8988T (cell line): ENCODE data around the gene GNAS-AS1.

Experiments
- DNase-seq: peaks from one replicate; pipeline ENCODE4 v3.0.0; 2011

GNAS-AS1 gene

GRCh38 chr20:58854638-58855471 lies 4.2 kb upstream of the GNAS-AS1 start:
- DNase-seq = no peak

GRCh38 chr20:58853976-58854637 lies 3.4 kb upstream of the GNAS-AS1 start:
- DNase-seq = no peak

GRCh38 chr20:58853466-58853865 lies 2.8 kb upstream of the GNAS-AS1 start:
- no peak for DNase-seq

- no peak for DNase-seq
Measured at GRCh38 chr20:58852543-58853271, 2.0 kb upstream of the GNAS-AS1 start, which contains the start of gene GNAS. Gene GNAS (plus strand): TSS chr20:58852716.

GRCh38 chr20:58851969-58852458 lies 1.3 kb upstream of the GNAS-AS1 start:
- no peak for DNase-seq

- DNase-seq = no peak
Measured at GRCh38 chr20:58851221-58851968, 693 bp upstream of the GNAS-AS1 start.

- DNase-seq = no peak
Measured at GRCh38 chr20:58847463-58847862, 3.2 kb downstream of the GNAS-AS1 start.

GRCh38 chr20:58845706-58846105 lies 5.0 kb downstream of the GNAS-AS1 start:
- DNase-seq = no peak

GRCh38 chr20:58843128-58843556 lies 7.6 kb downstream of the GNAS-AS1 start:
- no peak for DNase-seq

- DNase-seq = no peak
Measured at GRCh38 chr20:58842276-58842675, 8.4 kb downstream of the GNAS-AS1 start.

GRCh38 chr20:58841539-58842264 lies 9.0 kb downstream of the GNAS-AS1 start:
- DNase-seq = no peak

GRCh38 chr20:58840816-58841538 lies 9.7 kb downstream of the GNAS-AS1 start:
- no peak for DNase-seq

GRCh38 chr20:58839991-58840747 lies 10.5 kb downstream of the GNAS-AS1 start:
- DNase-seq = no peak

- peak; percentile 94 for DNase-seq
Measured at GRCh38 chr20:58839474-58839874, 11.2 kb downstream of the GNAS-AS1 start.

GRCh38 chr20:58838174-58838573 lies 12.5 kb downstream of the GNAS-AS1 start:
- DNase-seq = no peak

GRCh38 chr20:58837717-58838116 lies 13.0 kb downstream of the GNAS-AS1 start:
- no peak for DNase-seq

- DNase-seq = no peak
Measured at GRCh38 chr20:58836616-58837204, 14.0 kb downstream of the GNAS-AS1 start.

- no peak for DNase-seq
Measured at GRCh38 chr20:58835231-58835630, 15.5 kb downstream of the GNAS-AS1 start.

GRCh38 chr20:58833921-58834320 lies 16.8 kb downstream of the GNAS-AS1 start:
- DNase-seq = no peak

- DNase-seq = no peak
Measured at GRCh38 chr20:58832457-58832856, 18.2 kb downstream of the GNAS-AS1 start.
